ENCODE data around the gene NUP62.

Gene NUP62

GRCh38 chr19:49896863-49897621 lies 32.3 kb downstream of the NUP62 start, which contains the start of gene IL4I1:
IL4I1 (minus strand) TSS chr19:49896887; CDS start chr19:49896160, 727 bp downstream.
- DNase-seq: peak in 4 of 14 donors; percentile 2 to 33 (median 26)

- no peak for DNase-seq
Measured at GRCh38 chr19:49895566-49896297, 33.6 kb downstream of the NUP62 start.

- DNase-seq: no peak
Measured at GRCh38 chr19:49894879-49895565, 34.3 kb downstream of the NUP62 start.

DNA sequence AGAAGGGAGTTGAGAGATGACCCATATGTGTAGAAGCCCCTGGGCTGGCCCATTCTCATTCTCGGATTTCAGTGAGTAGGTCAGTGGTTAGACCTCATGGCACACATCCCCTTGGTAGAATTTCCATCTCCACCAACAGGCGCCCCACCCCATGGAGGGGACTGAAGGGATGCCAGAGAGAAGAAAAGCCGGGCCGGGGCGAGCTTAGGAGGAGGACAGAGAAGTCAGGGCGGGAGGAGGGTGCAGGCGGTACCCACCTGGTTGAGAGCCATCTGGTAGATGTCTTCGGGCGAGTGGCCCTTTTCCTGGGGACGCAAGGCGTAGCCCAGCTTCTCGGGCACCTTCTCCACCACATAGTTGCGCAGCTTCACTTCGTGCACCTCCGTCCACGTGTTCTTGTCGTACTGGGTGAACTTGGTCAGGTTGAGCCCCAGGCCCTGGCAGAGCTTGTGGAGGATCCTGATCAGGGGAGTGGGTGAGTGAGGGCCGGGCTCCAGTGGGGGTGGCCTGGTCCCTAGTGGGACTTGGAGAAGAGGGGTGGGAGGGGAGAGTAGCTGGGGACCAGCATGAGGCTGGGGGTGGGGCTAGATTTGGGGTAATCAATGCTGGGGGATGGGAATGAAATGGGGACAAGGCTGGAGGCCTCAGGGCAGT lies 35.2 kb downstream of the NUP62 start:
- DNase-seq: no peak

DNA sequence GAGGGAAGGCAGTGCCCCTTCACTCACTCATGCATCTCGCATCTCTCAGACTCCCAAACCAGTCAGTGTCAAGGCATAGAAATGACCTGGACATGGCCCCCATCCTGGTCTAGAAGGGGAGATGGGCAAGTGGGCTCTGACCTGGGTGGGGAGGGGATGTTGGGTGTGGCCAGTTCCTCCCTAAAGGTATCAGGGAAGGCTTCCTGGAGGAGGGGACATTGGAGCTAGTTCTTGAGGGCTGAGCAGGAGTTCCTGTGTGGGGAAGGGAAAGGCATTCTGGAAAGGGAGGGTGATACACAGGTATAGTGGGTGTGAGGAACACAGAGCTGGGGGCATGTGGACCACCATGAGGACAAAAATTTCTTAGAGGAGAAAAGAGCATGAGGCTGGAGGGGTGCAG lies 36.6 kb downstream of the NUP62 start:
- DNase-seq: no peak

- DNase-seq: no peak
Measured at GRCh38 chr19:49891393-49891792, 37.9 kb downstream of the NUP62 start.

- no peak for DNase-seq
Measured at GRCh38 chr19:49890349-49891311, 38.7 kb downstream of the NUP62 start.

DNA sequence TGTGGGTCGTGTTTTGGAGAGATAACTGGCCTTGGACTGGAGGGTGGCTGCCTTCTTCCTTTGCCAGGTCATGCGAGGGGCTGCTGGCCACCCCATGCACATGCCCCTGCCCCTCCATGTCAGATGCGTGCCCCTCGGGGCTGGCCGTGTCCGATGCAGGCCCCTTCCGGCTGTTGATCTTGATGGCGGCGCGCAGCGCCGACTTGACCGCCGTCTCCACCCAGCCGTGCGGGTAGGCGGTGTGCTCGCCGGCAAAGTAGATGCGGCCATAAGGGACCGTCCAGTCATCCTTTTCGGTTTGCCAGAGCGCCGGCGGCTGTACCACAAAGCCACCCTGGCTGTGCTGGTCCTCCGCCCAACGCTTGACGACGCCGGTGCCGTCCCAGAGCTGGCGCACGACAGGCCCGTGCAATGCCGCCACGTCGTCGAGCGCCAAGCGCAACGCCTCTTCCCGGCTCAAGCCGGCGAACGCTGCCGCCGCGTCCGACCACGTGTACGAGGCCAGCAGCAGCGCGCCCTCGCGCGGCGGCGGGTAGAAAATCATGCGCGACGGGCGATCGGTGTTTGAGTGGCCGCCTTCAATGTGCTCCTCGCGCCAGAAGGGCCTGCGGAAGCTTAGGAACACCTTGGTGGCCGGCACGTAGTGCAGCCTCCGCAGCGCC lies 39.5 kb downstream of the NUP62 start:
- DNase-seq: peak in 9 of 14 donors; percentile 10 to 41 (median 24)

DNA sequence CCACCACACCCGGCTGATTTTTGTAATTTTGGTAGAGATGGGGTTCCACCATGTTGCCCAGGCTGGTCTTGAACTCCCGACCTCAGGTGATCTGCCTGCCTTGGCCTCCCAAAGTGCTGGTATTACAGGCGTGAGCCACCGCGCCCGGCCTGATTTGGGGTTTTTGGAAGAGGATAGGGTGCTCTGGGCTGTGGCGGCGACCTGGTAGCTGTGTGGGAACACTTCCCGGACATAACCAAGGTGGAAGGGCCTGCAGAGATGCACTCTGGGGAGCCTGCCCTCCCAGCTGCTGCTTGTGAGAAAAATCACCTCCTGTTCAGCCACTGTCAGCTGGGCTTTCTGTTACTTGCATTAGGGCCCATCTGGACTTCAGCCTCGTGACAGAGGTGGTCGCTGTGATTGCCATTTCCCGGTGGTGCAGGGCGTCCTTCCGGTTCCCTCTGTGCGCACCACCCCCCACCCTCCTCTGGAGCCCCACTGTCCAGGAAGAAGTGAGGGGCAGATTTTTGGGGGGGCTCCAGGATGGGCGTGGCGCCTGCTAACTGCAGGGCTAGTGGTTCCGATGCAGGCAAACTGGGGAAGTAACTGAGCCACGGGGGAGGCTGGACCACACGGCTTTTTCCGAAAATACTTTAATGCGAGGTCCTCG lies 40.1 kb downstream of the NUP62 start:
- no peak for DNase-seq

GRCh38 chr19:49888510-49888824 lies 40.8 kb downstream of the NUP62 start:
- no peak for DNase-seq

GRCh38 chr19:49887665-49888509 lies 41.4 kb downstream of the NUP62 start:
- no peak for DNase-seq

DNA sequence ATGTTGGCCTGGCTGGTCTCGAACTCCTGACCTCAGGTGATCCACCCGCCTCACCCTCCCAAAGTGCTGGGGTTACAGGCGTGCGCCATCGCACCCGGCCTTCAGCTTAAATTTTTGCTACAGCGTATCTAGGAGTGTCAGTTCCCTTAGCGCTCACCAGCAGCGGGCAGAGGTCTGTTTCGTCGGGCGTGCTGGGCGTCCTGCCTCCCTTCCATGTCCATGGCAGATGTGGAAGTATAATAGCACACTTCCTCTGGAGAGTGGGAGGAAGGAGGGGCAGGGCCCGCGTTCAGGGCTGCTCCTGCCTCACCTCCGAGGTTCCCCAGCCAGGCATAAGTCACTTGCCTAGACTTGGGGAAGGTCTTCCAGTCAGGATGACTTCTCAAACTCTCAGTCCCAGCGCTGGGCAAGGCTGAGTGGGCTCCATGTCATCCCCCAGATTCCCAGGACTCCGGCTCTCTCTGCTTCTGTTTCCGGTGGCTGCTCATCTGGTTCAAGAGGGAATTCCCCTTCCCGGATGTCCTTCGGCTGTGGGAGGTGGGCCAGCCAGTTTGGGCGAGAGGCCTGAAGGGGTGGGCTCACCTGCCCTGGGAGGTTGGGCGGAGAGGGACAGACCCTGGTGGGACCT lies 42.2 kb downstream of the NUP62 start:
- no peak for DNase-seq

DNA sequence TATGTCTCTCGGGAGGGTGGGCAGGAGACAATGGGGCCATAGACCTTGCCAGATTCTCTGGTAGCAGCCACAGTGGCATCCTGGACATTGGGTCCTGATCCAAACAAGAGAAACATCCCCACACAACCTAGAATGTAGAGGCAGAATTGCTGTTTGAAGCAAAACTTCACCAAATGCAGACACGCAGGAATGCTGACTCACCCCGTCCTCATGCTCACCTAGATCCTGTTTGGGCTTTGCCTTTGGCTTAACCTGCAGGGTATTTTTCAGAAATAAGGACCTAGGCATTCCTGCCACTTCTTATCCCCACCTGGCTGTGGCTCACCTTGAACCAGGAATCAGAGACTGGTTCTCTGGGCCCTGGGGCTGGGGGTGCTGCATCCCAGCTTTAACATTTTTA lies 44.5 kb downstream of the NUP62 start:
- DNase-seq: no peak

GRCh38 chr19:49884109-49884508 lies 45.2 kb downstream of the NUP62 start:
- no peak for DNase-seq

DNA sequence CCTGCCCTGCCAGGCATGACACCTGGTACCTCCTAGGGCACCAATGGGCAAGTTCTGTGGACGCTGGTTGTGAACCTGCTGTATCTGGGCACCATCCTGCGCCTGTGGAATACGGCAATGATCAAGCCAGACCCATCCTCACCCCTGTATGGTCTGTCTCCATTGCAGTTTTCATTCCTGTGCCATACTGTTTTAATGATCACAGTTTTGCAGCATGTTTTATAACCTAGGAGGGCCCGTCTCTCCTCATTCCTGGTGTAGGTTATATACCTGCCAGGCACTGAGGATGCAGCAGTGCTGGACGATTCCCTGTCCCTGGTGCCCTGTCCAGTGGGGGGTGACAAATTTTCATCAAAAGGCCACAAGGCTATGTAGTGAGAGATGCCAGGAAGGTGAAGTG lies 46.2 kb downstream of the NUP62 start:
- DNase-seq: no peak

- no peak for DNase-seq
Measured at GRCh38 chr19:49882643-49883042, 46.7 kb downstream of the NUP62 start.

DNA sequence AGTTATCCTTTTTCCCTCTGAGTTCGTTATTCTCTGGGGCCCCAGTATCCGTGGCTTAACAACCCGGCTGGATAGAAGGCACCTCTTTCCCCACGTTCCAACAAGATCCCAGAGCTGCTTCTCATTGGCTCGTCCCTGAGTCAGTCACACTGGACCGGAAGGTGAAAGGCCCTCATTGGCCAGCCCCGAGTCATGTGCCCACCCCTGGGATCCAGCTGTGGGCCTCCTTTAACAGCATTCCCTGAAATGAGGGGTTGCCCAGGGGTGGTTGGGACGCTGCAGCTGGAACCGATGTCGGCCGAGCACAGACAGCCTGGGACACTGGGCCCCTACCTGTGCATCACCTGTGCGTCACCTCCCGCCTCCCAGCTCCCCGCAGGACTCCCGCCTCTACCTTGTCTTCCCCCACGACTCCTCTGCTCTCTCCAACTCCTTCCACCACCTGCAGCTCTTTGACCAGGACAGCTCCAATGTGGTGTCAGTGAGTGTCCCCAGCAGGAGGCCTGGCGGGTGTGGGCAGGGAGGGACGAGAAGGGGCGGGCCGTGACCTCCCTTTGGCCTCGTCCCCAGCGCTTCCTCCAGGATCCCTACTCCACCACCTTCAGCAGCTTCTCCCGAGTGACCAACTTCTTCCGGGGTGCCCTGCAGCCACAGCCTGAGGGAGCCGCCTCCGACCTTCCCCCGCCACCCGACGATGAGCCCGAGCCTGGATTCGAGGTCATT lies 47.5 kb downstream of the NUP62 start:
- DNase-seq: no peak

GRCh38 chr19:49881186-49881585 lies 48.1 kb downstream of the NUP62 start:
- DNase-seq: no peak
